Erythroblast (primary cell): Measurements from ENCODE around the gene CLEC3B.

Source experiments
- DNase-seq, 2 experiments: peaks; one replicate each; lab custom pipeline; 2025; lab: John Stamatoyannopoulos, UW
- GATA1 ChIP-seq: IDR thresholded peaks from 2 replicates; pipeline ENCODE4 v1.6.1; 2011; ENCODE audit warnings: low read depth, mild to moderate bottlenecking, control low read depth, low read length, moderate library complexity
- POLR2A ChIP-seq: IDR thresholded peaks from 2 replicates; pipeline ENCODE4 v1.6.1; 2011; ENCODE audit warnings: mild to moderate bottlenecking, low read length

CLEC3B gene

DNA sequence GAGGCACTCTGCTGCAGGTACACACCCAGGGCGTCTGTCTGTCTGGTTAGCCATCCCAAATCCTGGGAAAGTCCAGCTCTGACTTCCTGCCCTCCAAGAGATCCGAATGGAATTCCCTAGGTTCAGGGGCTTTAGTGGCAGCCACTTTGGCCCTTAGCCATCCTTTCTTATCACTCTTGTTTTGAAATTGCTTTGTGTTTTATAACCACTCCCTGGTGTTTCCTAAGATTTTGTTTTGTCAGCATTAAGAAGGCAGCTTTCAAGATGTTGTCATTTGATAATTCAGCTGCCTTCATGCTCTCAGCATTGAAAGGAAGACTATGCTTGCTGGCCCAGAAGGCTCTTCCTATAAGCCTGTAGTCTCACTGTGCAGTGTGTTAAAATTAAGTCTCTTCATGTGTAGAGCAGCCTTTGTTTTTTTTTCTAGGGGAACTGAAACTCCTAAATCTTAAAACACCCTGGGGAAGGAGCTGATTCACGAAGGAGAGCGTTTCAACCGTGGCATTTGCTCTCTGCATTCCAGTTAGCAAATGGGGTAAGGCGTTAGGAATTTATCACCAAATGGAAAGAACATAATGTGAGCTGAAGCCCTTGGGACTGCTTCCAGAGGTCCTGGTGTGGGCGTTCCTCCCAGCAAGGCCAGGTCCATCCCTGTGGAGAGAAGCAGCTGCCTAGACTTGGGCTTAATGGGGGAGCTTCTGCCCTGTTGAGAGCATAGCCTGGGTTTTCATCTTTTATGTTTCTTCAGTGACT, 14.2 kb upstream of the CLEC3B start:
- TF ChIP-seq POLR2A: no peak
- TF ChIP-seq GATA1: no peak
- peak; percentile 26 to 61 for DNase-seq

DNA sequence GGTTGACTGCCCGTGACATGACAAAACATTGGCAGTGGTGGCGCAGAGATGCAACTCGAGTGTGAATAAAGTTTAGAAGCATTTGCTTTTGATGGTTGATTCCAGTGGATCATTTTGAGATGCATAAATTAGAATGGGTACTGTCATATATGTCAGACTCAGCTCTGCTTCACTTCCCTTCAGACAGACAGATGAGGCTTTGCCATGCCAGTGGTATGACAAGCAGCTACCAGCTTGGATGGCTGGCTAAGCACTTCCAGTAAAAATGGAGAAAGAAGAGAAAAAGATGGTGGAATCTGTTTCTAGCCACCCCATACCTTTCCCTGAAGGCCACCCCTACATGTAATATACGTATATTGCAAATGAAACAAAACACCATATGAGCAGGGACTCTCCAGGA, 13.5 kb upstream of the CLEC3B start:
- DNase-seq: no peak
- no peak for TF ChIP-seq POLR2A
- TF ChIP-seq GATA1: no peak

DNA sequence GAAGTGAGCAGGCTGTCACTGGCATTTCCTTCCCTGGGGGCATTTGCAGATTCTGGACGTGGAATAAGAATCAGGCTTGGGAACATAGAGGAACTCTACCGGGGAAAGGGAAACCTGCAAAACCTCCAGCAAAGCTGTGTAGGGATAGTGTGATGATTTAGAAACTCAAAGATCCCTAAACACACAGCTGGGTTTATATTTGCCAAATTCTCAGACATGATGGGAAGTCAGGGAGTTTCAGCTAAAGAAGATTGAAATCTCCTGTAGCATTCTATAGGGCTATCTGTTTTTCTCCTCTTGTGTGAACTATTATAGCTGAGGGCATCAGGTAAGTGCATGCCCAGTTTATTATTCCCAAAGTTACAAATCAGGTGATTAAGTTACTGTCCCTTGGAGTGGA, 9.2 kb upstream of the CLEC3B start:
- no peak for DNase-seq
- TF ChIP-seq GATA1 (no peak), POLR2A (no peak)

DNA sequence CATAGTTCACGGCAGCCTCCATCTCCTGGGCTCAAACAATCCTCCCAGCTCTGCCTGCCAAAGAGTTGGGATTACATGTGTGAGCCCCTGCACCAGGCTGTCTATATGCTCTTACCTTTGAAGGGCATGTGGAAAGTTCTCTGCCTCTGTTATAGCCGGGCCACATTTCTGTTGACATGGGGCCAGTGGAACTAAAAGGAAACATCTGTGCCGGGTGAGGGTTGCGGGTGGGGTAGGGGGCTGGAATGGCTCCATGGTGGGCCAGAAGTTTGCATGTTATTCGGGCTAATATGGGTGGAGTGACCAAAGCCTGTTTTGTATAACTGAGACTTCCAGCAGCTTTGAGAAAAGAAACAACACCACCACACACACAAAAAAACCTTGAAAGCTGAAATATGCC, 8.3 kb upstream of the CLEC3B start:
- TF ChIP-seq POLR2A (no peak), GATA1 (no peak)
- no peak for DNase-seq

DNA sequence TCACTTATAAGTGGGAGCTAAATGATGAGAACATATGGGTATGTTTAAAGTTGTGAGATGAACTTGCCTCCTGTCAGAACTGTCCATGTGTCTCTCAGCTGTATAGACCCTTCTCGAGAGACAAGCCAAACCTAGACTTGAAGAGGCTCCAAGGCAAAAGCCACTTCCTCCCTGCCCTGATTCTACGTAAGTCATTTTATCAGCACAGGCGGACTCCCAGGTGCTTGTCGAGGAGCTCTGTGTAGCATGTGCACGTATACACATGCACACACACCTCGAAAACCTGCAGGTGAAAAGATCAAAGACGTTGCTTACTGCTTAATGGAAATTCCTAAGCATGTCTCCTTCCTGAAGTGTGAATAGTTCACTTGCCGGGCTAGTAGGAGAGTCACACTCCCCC, 5.6 kb upstream of the CLEC3B start:
- DNase-seq: no peak
- TF ChIP-seq POLR2A: no peak
- TF ChIP-seq GATA1: no peak

DNA sequence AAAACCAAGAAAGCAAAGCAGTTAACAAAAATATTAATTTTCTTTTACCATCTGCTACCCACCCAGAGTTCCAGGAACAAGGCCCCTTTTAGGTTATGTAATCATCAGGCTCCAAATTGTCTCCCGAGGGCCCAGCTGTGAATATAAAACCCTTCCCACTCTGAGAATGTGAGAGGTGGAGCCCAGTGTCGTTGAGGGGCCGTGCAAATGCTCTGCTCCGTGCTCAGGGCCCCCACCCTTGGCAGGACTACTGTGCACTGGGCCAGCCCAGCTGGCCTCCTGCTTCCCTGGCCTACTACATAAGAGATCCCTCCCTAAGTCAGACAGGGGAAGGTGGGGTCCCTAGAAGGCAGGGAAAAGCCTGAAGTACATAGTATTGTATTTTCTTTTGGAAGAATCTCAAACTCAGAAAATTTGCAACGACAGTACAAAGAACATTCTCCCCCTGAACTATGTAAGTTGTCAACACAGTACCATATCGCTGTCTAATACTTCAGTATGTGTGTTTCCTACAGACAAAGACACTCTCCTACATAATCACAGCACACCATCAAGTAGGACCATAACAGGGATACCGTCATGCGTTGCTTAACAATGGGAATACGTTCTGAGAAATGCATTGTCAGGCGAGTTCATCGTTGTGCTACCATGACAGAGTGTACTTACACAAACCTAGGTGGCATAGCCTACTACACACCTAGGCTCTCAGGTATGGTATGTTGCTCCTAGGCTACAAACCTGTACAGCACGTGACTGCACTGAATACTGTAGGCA, 4.4 kb upstream of the CLEC3B start:
- TF ChIP-seq POLR2A: no peak
- no peak for TF ChIP-seq GATA1
- no peak for DNase-seq

DNA sequence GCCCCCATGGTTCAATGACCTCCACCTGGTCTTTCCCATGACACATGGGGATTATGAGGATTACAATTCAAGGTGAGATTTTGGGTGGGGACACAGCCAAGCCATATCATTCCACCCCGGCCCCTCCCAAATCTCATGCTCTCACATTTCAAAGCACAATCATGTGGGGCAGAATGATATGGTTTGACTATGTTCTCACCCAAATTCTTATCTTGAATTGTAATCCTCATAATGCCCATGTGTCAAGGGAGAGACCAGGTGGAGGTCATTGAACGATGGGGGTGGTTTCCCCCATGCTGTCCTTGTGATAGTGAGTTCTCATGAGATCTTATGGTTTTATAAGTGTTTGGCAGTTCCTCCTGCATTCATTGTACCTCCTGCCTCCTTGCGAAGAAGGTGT, 2.4 kb upstream of the CLEC3B start:
- peak; percentile 12 to 67 for DNase-seq
- no peak for TF ChIP-seq GATA1
- TF ChIP-seq POLR2A: no peak

DNA sequence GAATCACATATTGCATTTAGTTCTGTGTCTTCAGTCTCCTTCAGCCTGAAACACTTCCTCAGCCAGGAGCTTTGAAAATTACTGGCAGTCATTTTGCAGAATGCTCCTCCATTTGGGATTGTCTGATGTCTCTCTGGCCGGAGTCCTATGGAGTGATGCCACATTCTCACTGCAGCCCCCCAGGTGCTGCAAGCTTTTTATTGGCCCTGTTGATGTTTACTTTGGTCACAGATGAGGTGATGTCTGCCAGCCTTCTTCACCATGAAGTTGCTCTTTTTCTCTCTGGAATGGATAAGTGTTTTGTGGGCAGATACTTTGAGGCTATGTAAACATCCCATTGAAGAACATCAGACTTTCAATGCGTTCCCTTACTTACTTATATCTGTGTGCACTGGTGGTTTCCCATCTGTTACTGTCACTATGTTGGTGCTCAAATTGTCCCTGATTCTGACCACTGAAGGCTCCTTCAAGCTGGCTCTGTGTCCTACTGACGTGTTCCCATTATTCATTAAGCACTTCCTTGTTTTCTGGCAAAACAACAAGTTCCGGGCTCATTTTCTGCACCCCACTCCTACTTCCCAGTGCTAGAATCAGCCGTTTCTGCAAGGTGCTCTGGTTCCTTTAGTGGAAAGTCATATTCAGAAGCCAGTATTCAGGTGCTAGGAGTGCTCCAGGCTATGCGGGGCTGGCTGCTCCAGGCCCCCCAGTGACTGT, 1.4 kb upstream of the CLEC3B start:
- TF ChIP-seq GATA1 (no peak), POLR2A (no peak)
- no peak for DNase-seq

DNA sequence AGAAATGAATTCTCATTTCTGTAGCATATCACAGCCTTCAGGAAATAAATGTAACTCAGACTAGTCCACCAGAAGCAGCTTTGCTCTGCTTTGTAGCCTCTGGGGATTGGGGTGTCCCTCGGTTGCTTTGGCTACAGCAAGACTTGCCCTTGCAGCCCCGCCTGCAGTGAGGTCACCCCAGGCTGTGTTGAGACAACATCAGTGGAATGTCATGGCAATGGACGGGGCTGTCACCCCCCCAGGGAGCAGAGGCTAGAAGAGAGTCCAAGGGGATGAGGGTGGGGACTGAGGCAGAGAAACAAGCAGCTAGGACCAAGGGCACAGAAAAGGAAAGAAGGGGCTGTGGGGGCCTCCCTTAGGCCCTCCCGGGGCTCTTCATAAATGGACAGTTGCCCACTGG, 854 bp downstream of the CLEC3B start:
- no peak for TF ChIP-seq GATA1
- TF ChIP-seq POLR2A: no peak
- peak; percentile 12 to 19 for DNase-seq

DNA sequence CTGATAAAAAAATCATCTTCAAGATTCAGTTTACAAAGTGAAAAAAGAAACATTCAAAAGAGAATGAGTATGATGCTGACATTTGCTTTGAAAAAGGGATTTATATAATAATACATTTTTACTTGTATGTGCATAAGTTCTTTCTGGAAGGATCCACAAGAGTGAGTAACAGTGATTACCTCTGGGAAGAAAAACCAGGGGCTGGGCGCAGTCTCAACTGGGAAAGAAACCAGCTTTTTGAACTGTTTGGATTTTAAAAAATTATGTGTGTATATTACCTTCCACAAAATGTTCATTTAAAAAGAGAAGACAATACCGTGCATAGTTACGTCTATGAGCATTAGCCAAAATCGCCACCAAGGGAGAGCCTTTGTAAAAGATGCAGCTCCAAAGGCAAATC, 1.3 kb downstream of the CLEC3B start:
- TF ChIP-seq POLR2A (no peak), GATA1 (no peak)

DNA sequence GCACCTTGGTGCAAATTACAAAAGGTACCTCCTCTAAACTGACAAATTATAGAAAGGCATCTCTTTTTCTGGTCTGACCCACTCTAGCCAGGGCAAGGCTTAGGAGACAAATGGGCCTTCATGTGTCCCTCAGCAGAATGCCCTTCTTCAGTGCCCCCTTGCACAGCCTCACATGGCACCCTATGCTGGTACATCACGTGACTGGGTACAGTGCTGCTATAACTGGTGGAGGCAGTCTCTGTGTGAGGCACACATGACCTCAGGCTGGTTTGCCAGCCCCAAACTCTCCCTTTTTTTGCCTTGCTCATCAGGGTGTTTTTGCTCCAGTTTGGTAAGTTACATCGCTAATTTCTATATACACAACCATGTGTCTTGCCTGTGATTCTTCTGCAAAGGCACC, 3.1 kb downstream of the CLEC3B start:
- TF ChIP-seq GATA1: no peak
- TF ChIP-seq POLR2A: no peak
- no peak for DNase-seq

More for the DNA sequence above, 1.3 kb downstream of the CLEC3B start:
- DNase-seq: no peak

DNA sequence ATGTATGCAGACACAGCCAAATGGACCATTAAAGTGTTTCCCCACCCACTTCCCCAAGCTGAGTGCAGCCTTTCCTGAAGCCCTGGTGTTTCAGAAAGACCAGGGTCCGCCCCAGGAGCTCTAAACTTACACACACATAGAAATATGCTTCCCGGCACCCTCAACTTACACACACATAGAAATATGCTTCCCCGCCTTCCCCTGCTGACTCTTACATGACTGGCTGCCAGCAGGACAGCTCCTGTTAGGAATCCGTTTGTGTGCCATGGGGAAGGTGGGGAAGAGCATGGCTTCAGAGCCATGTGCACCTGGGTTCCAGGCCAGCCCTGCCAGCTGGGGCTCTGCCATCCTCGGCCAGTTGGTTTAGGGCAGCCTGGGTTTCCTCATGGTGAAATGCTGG, 3.6 kb downstream of the CLEC3B start:
- TF ChIP-seq GATA1 (no peak), POLR2A (no peak)
- no peak for DNase-seq

DNA sequence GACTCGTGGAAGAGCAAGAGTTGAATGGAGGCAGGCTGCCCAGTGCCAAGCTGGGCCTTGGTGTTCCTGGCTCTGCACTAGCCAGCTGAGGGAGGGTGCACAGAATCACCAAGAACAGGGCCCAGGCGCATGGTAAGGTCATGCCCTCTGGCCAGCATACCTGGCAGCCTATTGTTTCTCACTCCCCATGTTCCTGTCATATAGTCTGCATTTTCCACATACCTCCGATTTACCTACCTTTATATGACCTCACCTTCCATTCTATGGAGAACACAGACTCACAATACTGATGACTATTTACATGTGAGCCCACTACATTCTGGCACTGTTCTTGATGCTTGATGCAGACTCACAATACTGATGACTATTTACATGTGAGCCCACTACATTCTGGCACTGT, 5.4 kb downstream of the CLEC3B start:
- no peak for TF ChIP-seq POLR2A
- no peak for TF ChIP-seq GATA1
- DNase-seq: no peak

DNA sequence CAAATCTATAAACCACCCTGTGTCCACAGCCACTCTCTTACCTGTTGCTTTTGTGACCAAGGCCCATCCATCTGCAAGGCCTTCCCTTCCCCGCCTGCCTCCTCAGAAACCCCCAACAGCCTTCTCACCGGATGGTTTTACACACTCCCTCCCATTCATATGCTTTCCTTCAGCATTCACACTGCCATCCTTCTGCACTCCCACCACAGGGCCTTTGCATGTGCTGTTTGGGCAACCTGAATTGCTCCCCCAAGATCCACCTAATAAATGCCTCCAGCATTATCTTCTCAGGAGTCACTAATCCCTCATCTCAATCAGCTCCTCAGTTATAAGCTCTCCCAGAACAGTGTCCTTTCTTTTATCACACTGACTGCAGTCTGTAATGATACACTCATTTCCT, 6.0 kb downstream of the CLEC3B start:
- TF ChIP-seq POLR2A (no peak), GATA1 (no peak)
- DNase-seq: no peak
